CD4-positive, alpha-beta T cell treated with Interleukin-21 for 1 hour (primary cell): ENCODE measurements around the gene CDT1.
"Not testable (repeated sequence)": the region's sequence is repeated elsewhere in the genome, so short reads cannot be mapped to it uniquely, and the experiment has no call there.

Experiments used
- DNase-seq: peaks from one replicate; pipeline ENCODE4 v3.0.0-alpha.2; 2020

CDT1 gene

GRCh38 chr16:88784074-88784855 lies 19.3 kb upstream of the CDT1 start:
- peak; percentile 49 for DNase-seq

GRCh38 chr16:88784856-88785105 lies 18.8 kb upstream of the CDT1 start:
- DNase-seq = no peak

- DNase-seq = peak; percentile 88
These were observed 18.3 kb upstream of the CDT1 start, which contains the start of gene PIEZO1 for GRCh38 chr16:88785106-88785924. Gene PIEZO1, minus strand, starts transcription at chr16:88785220. Its CDS starts 256 bp downstream, at chr16:88784964.

- DNase-seq = no peak
These were observed 15.8 kb upstream of the CDT1 start for GRCh38 chr16:88787579-88788314.

GRCh38 chr16:88788749-88789148 lies 14.8 kb upstream of the CDT1 start:
- DNase-seq = not testable (repeated sequence)

- no peak for DNase-seq
These were observed 14.0 kb upstream of the CDT1 start for GRCh38 chr16:88789594-88789993.

- peak; percentile 69 for DNase-seq
These were observed 13.0 kb upstream of the CDT1 start for GRCh38 chr16:88790312-88791211.

GRCh38 chr16:88792078-88792550 lies 11.5 kb upstream of the CDT1 start:
- no peak for DNase-seq

- DNase-seq = no peak
These were observed 10.8 kb upstream of the CDT1 start for GRCh38 chr16:88792668-88793250.

GRCh38 chr16:88793251-88793954 lies 10.2 kb upstream of the CDT1 start:
- DNase-seq = no peak

- no peak for DNase-seq
These were observed 7.3 kb upstream of the CDT1 start for GRCh38 chr16:88796278-88796677.

- no peak for DNase-seq
These were observed 5.5 kb upstream of the CDT1 start for GRCh38 chr16:88798073-88798472.

- DNase-seq = no peak
These were observed 4.7 kb upstream of the CDT1 start for GRCh38 chr16:88798772-88799455.

- DNase-seq = no peak
These were observed 3.9 kb upstream of the CDT1 start for GRCh38 chr16:88799569-88800276.

- DNase-seq = no peak
These were observed 3.4 kb upstream of the CDT1 start for GRCh38 chr16:88800277-88800592.

GRCh38 chr16:88804173-88804551 lies 573 bp downstream of the CDT1 start:
- no peak for DNase-seq

- peak; percentile 34 for DNase-seq
These were observed 1.2 kb downstream of the CDT1 start for GRCh38 chr16:88804552-88805339.

GRCh38 chr16:88805340-88805715 lies 1.7 kb downstream of the CDT1 start:
- no peak for DNase-seq

GRCh38 chr16:88805887-88806393 lies 2.4 kb downstream of the CDT1 start:
- no peak for DNase-seq
